Testis (tissue), 2 donors: ENCODE results near the gene COX8A.

Experiments used
- CTCF ChIP-seq, 3 experiments: fragments of 450-650 bp in 2 of 3; fragments of 200-600 bp in 1 of 3; sonication (generic) in 1 of 3; IDR thresholded peaks; one replicate each; pipeline ENCODE4 v1.5.1; 2016 to 2019; ENCODE audit warnings: antibody characterized with exemption in 3 of 3, mild to moderate bottlenecking in 2 of 3, moderate library complexity in 1 of 3
- POLR2A ChIP-seq: fragments of 450-650 bp; IDR thresholded peaks from one replicate; pipeline ENCODE4 v1.6.1; 2017; ENCODE audit warnings: antibody characterized with exemption, mild to moderate bottlenecking, moderate library complexity

GRCh38 chr11:64022125-64022784 lies 47.8 kb downstream of the COX8A start:
- TF ChIP-seq CTCF (IDR thresholded peaks at IDR 0.05) = no peak
- no peak for TF ChIP-seq POLR2A
